HG03565 (cell line): ENCODE results near the gene MYOD1.

Experiments
- ATAC-seq: cut with Tn5 transposase; IDR thresholded peaks from one replicate; pipeline ENCODE4 v1.9.1; 2021; ENCODE audit warnings: mild to moderate bottlenecking, moderate library complexity; ENCODE audit not compliant: unreplicated experiment

Gene MYOD1

GRCh38 chr11:17733261-17733660, 13.9 kb downstream of the MYOD1 start:
- no peak for ATAC-seq

- no peak for ATAC-seq
Observed at GRCh38 chr11:17734418-17734911, 15.1 kb downstream of the MYOD1 start, which contains the start of gene KCNC1. KCNC1 (plus strand) TSS chr11:17734781; CDS start chr11:17736003, 1,222 bp downstream.

GRCh38 chr11:17734986-17735817, 15.8 kb downstream of the MYOD1 start:
- ATAC-seq, result no peak

- ATAC-seq, result no peak
Observed at GRCh38 chr11:17735818-17736578, 16.6 kb downstream of the MYOD1 start.

GRCh38 chr11:17736579-17736893, 17.2 kb downstream of the MYOD1 start:
- no peak for ATAC-seq

GRCh38 chr11:17736930-17737817, 17.8 kb downstream of the MYOD1 start:
- ATAC-seq, result no peak

- no peak for ATAC-seq
Observed at GRCh38 chr11:17738151-17738973, 19.0 kb downstream of the MYOD1 start.

- no peak for ATAC-seq
Observed at GRCh38 chr11:17739945-17740338, 20.6 kb downstream of the MYOD1 start.

- no peak for ATAC-seq
Observed at GRCh38 chr11:17740649-17741235, 21.4 kb downstream of the MYOD1 start.

GRCh38 chr11:17741487-17741886, 22.1 kb downstream of the MYOD1 start:
- no peak for ATAC-seq

- no peak for ATAC-seq
Observed at GRCh38 chr11:17742019-17742418, 22.6 kb downstream of the MYOD1 start.

GRCh38 chr11:17743026-17743807, 23.8 kb downstream of the MYOD1 start:
- no peak for ATAC-seq

- no peak for ATAC-seq
Observed at GRCh38 chr11:17743808-17744119, 24.4 kb downstream of the MYOD1 start.

GRCh38 chr11:17744151-17744940, 25.0 kb downstream of the MYOD1 start:
- no peak for ATAC-seq

GRCh38 chr11:17745023-17745772, 25.8 kb downstream of the MYOD1 start:
- ATAC-seq, result no peak

- no peak for ATAC-seq
Observed at GRCh38 chr11:17746096-17746495, 26.7 kb downstream of the MYOD1 start.

- ATAC-seq, result no peak
Observed at GRCh38 chr11:17747131-17747955, 28.0 kb downstream of the MYOD1 start.
